Natural killer cell (primary cell): ENCODE measurements around the gene SEMA7A. TPM values are rescaled to one million over a fixed set of nuclear protein-coding genes. Genes with fewer than 3 reads are reported as not detected.

ENCODE experiments used
- ATAC-seq, 3 donors: fragments of 150-1000 bp in 2 of 3; fragments of 200-7000 bp in 1 of 3; cut with Tn5 transposase; 1 replicate in 1 of 3; 2 replicates in 2 of 3; pipeline ENCODE4 v1.10.0; 2021; ENCODE audit warnings: mild to moderate bottlenecking in 2 of 3, moderate library complexity in 2 of 3
- DNase-seq, 2 donors: peaks; one replicate each; pipeline versions ENCODE4 v3.0.0 to v3.0.0-alpha.2; 2013 to 2021; ENCODE audit warnings: mixed read lengths in 1 of 2
- H3K27ac ChIP-seq: one replicate; pipeline ENCODE4 v1.5.1; 2013; ENCODE audit warnings: mild to moderate bottlenecking, low read length
- H3K27me3 ChIP-seq: one replicate; pipeline ENCODE4 v1.6.1; 2013; ENCODE audit warnings: low read length; ENCODE audit not compliant: control insufficient read depth, insufficient read depth
- H3K36me3 ChIP-seq: one replicate; pipeline ENCODE4 v1.6.1; 2013; ENCODE audit warnings: low read length; ENCODE audit not compliant: control insufficient read depth, insufficient read depth
- H3K4me1 ChIP-seq: one replicate; pipeline ENCODE4 v1.6.1; 2013; ENCODE audit warnings: low read length; ENCODE audit not compliant: control insufficient read depth, insufficient read depth
- H3K4me3 ChIP-seq: one replicate; pipeline ENCODE4 v1.5.1; 2013; ENCODE audit warnings: low read length
- H3K9me3 ChIP-seq: one replicate; pipeline ENCODE4 v1.6.1; 2013; ENCODE audit warnings: low read length; ENCODE audit not compliant: control insufficient read depth, insufficient read depth
- H3K27ac Mint-ChIP-seq, 2 donors: one replicate each; pipeline ENCODE4 v1.8.0; 2022; ENCODE audit warnings: mild to moderate bottlenecking in 2 of 2, mixed read lengths in 2 of 2, moderate library complexity in 1 of 2
- H3K27me3 Mint-ChIP-seq, 2 donors: one replicate each; pipeline ENCODE4 v1.8.0; 2022; ENCODE audit warnings: low read depth in 2 of 2, mixed read lengths in 2 of 2
- H3K36me3 Mint-ChIP-seq: one replicate; pipeline ENCODE4 v1.8.0; 2022; ENCODE audit warnings: mixed read lengths
- H3K4me1 Mint-ChIP-seq, 2 donors: one replicate each; pipeline ENCODE4 v1.8.0; 2022; ENCODE audit warnings: mixed read lengths in 2 of 2
- H3K4me3 Mint-ChIP-seq: one replicate; pipeline ENCODE4 v1.8.0; 2022; ENCODE audit warnings: mild to moderate bottlenecking, moderate library complexity, mixed read lengths
- H3K9me3 Mint-ChIP-seq, 2 donors: one replicate each; pipeline ENCODE4 v1.8.0; 2022; ENCODE audit warnings: mixed read lengths in 2 of 2
- CTCF ChIP-seq: fragments of 200-600 bp; IDR thresholded peaks from one replicate; pipeline ENCODE4 v1.8.0; 2022; ENCODE audit warnings: antibody characterized with exemption
- WGBS: methylation state at CpG from one replicate; pipeline ENCODE4 v1.1.7; 2013; ENCODE audit warnings: missing lambda C conversion rate; ENCODE audit not compliant: insufficient coverage; 5-methylcytosine and 5-hydroxymethylcytosine counted together
- intact Hi-C: fragments of 100-400 bp; cut with micrococcal nuclease; formaldehyde crosslinking; loops from one replicate; pipeline ENCODE4 v1.14.2; 2022
- total RNA-seq, 4 donors: library from RNA; stranded (reverse); fragments of 120-200 nt in 1 of 4; gene quantifications; one replicate each; pipeline versions ENCODE4 v1.2.3 to v1.2.4, GENCODE V29; 2013 to 2022

SEMA7A gene
- total RNA-seq, 3 donors from 2014 or later (not counting 1 experiment from before 2014, with no cell fraction given) = 4.7 to 46.2 (median 9.0) TPM

GRCh38 chr15:74426404-74427281, 7.1 kb downstream of the SEMA7A start:
- TF ChIP-seq CTCF = no peak
- DNase-seq (no peak), ATAC-seq (no peak)
- Mint-ChIP-seq H3K27ac (no peak overlapping the region), H3K4me1 (peaks cover 6 to 56% of the 10 kb centered on the region in 2 donors), H3K36me3 (no peaks in the 10 kb centered on the region), H3K9me3 (no peaks in the 10 kb centered on the region), H3K4me3 (no peak overlapping the region), H3K27me3 (no peaks in the 10 kb centered on the region)
- Histone ChIP-seq H3K27ac (no peak overlapping the region), H3K36me3 (no peaks in the 10 kb centered on the region), H3K4me3 (no peak overlapping the region), H3K9me3 (no peaks in the 10 kb centered on the region), H3K27me3 (no peaks in the 10 kb centered on the region), H3K4me1 (peaks cover 80% of the 10 kb centered on the region)
- 93% methylated on average over 10 of the region's 10 CpGs for WGBS
- intact Hi-C loops = no loop called here

GRCh38 chr15:74425630-74426029, 8.1 kb downstream of the SEMA7A start:
- 64% methylated on average over 7 of the region's 7 CpGs for WGBS
- H3K9me3 Mint-ChIP-seq = no peaks in the 10 kb centered on the region
- no peak for TF ChIP-seq CTCF
- H3K4me1 Mint-ChIP-seq = peaks cover under 1 to 57% of the 10 kb centered on the region in 2 donors
- DNase-seq = no peak
- no peak overlapping the region for H3K4me3 Mint-ChIP-seq
- Histone ChIP-seq H3K4me1 (peaks cover 81% of the 10 kb centered on the region), H3K4me3 (no peak overlapping the region), H3K27ac (no peak overlapping the region), H3K27me3 (no peaks in the 10 kb centered on the region), H3K9me3 (no peaks in the 10 kb centered on the region), H3K36me3 (no peaks in the 10 kb centered on the region)
- ATAC-seq = no peak
- intact Hi-C loops = no loop called here
- H3K36me3 Mint-ChIP-seq = no peaks in the 10 kb centered on the region
- no peaks in the 10 kb centered on the region for H3K27me3 Mint-ChIP-seq
- H3K27ac Mint-ChIP-seq = no peak overlapping the region

DNA sequence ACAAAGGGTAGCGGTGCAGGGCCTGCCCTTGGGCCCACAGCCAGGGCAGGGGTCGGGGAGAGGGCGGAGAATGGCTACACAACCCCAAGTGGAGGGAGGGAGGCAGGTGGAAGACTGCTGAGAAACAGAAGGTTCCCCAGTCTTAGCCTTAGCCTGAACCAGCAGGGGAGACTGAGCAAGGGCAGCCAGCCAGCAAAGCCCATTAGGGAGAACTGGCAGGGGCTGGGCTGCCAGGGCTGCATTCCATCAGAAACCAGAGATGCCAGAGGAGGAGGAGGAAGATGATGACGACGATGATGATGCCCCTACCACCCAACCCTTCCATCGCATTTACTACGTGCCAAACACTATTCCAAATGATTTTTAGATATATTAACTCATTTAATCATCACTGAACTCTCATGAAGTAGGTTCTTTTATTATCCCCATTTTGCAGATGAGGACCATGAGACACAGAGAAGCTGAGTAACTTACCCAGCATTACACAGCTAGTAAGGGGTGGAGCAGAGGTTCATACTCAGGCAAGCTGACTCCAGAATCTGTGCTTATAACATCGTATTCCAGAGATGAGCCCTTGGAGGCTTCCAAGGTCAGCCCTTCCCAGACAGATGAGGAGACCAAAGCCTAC, 8.7 kb downstream of the SEMA7A start:
- no peak overlapping the region for H3K27ac ChIP-seq
- WGBS = 91% methylated on average over 6 of the region's 8 CpGs
- Mint-ChIP-seq H3K27ac (no peak overlapping the region), H3K9me3 (no peaks in the 10 kb centered on the region), H3K27me3 (no peaks in the 10 kb centered on the region), H3K4me1 (peaks cover 6 to 61% of the 10 kb centered on the region in 2 donors), H3K36me3 (no peaks in the 10 kb centered on the region), H3K4me3 (no peak overlapping the region)
- H3K27me3 ChIP-seq = no peaks in the 10 kb centered on the region
- DNase-seq (no peak), ATAC-seq (no peak)
- H3K9me3 ChIP-seq = no peaks in the 10 kb centered on the region
- peaks cover 81% of the 10 kb centered on the region for H3K4me1 ChIP-seq
- H3K4me3 ChIP-seq = no peak overlapping the region
- TF ChIP-seq CTCF = no peak
- no peaks in the 10 kb centered on the region for H3K36me3 ChIP-seq
- intact Hi-C loops = no loop called here
